Measurements from ENCODE around the gene INPP5F.
"Not testable (repeated sequence)": the region's sequence is repeated elsewhere in the genome, so short reads cannot be mapped to it uniquely, and the experiment has no call there.

Gene INPP5F

GRCh38 chr10:119778776-119779445 lies 53.1 kb downstream of the INPP5F start:
- no peak for DNase-seq (ENCODE audit: low spot score)

- DNase-seq (ENCODE audit: low spot score) = no peak
These were observed 55.1 kb downstream of the INPP5F start for GRCh38 chr10:119780879-119781480.

GRCh38 chr10:119781498-119781897 lies 55.6 kb downstream of the INPP5F start:
- no peak for DNase-seq (ENCODE audit: low spot score)

GRCh38 chr10:119782981-119783664 lies 57.3 kb downstream of the INPP5F start:
- DNase-seq (ENCODE audit: low spot score) = no peak

GRCh38 chr10:119783665-119784027 lies 57.8 kb downstream of the INPP5F start:
- no peak for DNase-seq (ENCODE audit: low spot score)

- no peak for DNase-seq (ENCODE audit: low spot score)
These were observed 58.7 kb downstream of the INPP5F start for GRCh38 chr10:119784340-119785067.

- DNase-seq (ENCODE audit: low spot score) = peak; percentile 23
These were observed 60.4 kb downstream of the INPP5F start for GRCh38 chr10:119786117-119786769.

GRCh38 chr10:119795101-119795500 lies 69.3 kb downstream of the INPP5F start:
- not testable (repeated sequence) for DNase-seq (ENCODE audit: low spot score)

GRCh38 chr10:119796039-119796438 lies 70.2 kb downstream of the INPP5F start:
- DNase-seq (ENCODE audit: low spot score) = no peak

GRCh38 chr10:119801176-119801575 lies 75.3 kb downstream of the INPP5F start:
- no peak for DNase-seq (ENCODE audit: low spot score)

- DNase-seq (ENCODE audit: low spot score) = no peak
These were observed 76.2 kb downstream of the INPP5F start for GRCh38 chr10:119801998-119802538.

- DNase-seq (ENCODE audit: low spot score) = peak; percentile 66
These were observed 77.4 kb downstream of the INPP5F start for GRCh38 chr10:119803264-119803663.

- no peak for DNase-seq (ENCODE audit: low spot score)
These were observed 79.9 kb downstream of the INPP5F start for GRCh38 chr10:119805702-119806230.

- no peak for DNase-seq (ENCODE audit: low spot score)
These were observed 80.7 kb downstream of the INPP5F start for GRCh38 chr10:119806334-119807130.

- DNase-seq (ENCODE audit: low spot score) = peak; percentile 43
These were observed 82.3 kb downstream of the INPP5F start for GRCh38 chr10:119807960-119808697.

GRCh38 chr10:119811122-119811521 lies 85.3 kb downstream of the INPP5F start:
- no peak for DNase-seq (ENCODE audit: low spot score)

- DNase-seq (ENCODE audit: low spot score) = no peak
These were observed 86.8 kb downstream of the INPP5F start for GRCh38 chr10:119812684-119813083.

GRCh38 chr10:119815671-119816070 lies 89.8 kb downstream of the INPP5F start:
- DNase-seq (ENCODE audit: low spot score) = no peak

GRCh38 chr10:119817991-119818888 lies 92.4 kb downstream of the INPP5F start:
- peak; percentile 34 for DNase-seq (ENCODE audit: low spot score)

All from AG08396 (cell line).